GM19438 (cell line): ENCODE results near the gene UGCG.
"Not testable (repeated sequence)": the region's sequence is repeated elsewhere in the genome, so short reads cannot be mapped to it uniquely, and the experiment has no call there.

ENCODE experiments used
- ATAC-seq: cut with Tn5 transposase; IDR thresholded peaks from one replicate; pipeline ENCODE4 v1.9.1; 2021; ENCODE audit warnings: low read depth; ENCODE audit not compliant: unreplicated experiment

The UGCG gene

GRCh38 chr9:111886983-111887718 lies 9.5 kb upstream of the UGCG start:
- ATAC-seq = no peak

- no peak for ATAC-seq
These were observed 6.3 kb upstream of the UGCG start for GRCh38 chr9:111890334-111890733.

- ATAC-seq = not testable (repeated sequence)
These were observed 5.7 kb upstream of the UGCG start for GRCh38 chr9:111890867-111891266.

DNA sequence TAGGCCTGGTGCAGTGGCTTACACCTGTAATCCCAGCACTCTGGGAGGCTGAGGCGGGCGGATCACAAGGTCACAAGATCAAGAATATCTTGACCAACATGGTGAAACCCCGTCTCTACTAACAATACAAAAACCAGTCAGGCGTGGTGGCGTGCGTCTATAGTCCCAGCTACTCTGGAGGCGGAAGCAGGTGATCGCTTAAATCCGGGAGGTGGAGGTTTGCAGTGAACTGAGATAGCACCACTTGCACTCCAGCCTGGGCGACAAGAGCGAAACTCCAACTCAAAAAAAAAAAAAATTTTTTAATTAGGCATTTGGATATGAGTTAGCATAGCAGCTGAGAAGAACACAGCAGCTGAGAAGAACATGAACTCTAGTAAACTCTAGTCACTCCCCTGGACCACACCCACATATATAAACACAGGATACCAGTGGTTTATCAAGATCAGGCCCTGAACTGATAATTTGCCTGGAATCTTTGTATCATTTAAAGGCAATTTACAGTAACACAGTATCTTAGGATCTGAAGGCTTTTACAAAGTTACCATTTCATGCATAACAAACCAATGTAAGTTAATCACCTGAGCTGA lies 4.6 kb upstream of the UGCG start:
- ATAC-seq = peak; percentile 66

DNA sequence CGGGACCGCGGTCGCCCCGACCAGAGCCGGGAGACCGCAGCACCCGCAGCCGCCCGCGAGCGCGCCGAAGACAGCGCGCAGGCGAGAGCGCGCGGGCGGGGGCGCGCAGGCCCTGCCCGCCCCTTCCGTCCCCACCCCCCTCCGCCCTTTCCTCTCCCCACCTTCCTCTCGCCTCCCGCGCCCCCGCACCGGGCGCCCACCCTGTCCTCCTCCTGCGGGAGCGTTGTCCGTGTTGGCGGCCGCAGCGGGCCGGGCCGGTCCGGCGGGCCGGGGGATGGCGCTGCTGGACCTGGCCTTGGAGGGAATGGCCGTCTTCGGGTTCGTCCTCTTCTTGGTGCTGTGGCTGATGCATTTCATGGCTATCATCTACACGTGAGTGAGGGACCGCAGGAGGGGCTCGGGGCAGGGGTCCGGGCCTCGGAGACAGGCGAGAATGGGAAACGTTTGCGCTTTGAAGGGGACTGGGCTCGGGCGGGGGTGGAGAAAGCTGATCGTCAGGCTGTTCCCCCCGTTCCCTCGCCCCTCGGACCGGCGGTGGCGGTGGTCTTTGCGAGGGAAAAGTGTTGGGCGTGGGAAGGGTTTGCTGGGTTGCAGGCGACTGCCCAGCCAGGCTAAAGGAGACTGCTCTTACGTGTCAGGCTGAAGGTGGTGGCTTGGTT lies 457 bp downstream of the UGCG start:
- ATAC-seq = peak; percentile 25

GRCh38 chr9:111897601-111898137 lies 1.1 kb downstream of the UGCG start:
- ATAC-seq = peak; percentile 32

GRCh38 chr9:111898331-111899096 lies 1.9 kb downstream of the UGCG start:
- ATAC-seq = no peak

DNA sequence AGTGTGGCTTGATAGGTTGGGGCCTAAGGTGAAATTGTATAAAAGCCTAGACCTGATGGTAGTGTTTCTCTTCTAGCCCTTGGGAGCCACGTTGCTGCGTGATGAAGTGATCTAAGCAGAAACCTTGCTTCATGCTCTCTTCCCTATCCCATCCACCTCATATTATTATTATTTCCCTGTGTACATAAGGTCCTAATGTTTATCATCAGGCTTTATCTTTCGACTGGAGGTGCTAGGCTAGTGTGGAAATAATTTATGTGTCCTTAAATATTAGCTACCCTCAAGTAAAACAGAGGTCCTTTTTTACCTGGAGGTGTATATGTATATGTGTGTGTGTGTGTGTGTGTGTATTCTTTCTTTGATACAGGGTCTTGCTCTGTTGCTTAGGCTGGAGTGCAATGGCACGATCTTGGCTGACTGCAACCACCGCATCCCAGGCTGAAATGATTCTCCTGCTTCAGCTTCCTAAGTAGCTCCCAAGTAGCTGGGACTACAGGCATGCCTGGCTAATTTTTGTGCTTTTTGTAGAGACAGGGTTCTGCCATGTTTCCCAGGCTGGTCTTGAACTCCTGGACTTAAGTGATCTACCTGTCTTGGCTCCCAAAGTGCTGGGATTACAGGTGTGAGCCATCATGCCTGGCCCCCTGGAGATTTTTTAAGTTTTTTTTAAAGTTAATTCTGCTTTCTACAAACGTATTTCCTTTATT lies 3.7 kb downstream of the UGCG start:
- ATAC-seq = no peak

DNA sequence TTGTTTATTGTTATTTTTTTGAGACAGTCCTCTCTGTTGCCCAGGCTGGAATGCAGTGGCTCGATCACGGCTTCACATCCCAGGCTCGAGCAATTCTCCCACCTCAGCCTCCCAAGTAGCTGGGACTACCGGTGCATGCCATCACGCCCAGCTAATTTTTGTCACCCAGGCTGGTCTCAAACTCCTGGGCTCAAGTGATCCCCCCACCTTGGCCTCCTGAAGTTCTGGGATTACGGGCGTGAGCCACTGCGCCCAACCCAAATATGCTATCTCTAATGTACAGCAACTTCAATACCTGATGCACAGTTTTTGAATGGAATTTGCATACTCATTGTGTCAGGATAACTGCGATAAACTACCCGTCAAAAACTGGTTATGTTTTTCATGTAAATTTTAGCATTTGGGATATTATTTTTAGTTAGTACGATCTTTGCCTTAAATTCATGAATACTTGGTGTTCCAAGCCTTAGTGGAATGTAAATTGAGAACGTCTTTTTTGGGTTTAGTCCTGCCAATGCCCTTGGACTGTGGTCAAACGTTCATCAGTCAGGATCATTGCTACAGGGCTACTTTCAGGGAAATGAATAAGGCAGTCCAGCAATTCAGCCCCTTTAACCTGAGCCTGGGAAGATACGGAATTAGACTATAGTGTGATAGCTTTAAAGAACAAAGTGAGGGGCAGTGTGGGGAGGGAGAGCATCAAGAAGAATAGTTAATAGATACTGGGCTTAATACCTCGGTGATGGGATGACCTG lies 4.4 kb downstream of the UGCG start:
- no peak for ATAC-seq

GRCh38 chr9:111902391-111903139 lies 6.0 kb downstream of the UGCG start:
- ATAC-seq = no peak

DNA sequence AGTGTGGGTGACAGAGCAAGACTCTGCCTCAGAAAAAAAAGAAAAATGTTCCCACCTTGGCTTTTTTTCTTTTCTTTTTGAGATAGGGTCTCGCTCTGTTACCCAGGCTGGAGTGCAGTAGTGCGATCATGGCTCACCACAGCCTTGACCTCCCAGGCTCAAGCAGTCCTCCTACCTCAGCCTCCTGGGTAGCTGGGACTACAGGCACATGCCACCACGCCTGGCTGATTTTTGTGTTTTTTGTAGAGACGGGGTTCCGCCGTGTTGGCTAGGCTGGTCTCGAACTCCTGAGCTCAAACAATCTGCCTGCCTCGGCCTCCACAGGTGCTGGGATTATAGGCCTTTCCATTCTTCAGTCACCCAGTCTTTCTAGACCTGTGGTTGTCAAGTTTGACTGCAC lies 6.9 kb downstream of the UGCG start:
- ATAC-seq = not testable (repeated sequence)

DNA sequence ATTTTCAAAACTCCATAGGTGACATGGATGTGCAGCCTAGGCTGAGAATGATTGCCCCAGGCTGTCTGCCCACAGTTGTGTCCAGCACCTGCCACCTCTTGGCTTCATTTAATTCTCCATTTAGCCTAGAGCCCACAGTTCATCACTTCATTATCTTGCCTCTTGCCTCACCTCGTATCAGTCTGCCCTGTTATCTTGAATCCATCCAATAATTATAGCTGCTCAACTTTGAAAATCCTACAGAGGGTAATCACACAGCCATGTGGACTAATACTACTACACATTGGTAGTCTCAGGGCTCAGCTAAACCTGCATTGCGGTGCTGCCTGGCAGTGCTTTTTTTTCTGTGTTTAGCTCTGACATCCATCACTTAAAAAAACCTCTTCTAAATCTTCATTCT lies 7.4 kb downstream of the UGCG start:
- ATAC-seq = no peak

DNA sequence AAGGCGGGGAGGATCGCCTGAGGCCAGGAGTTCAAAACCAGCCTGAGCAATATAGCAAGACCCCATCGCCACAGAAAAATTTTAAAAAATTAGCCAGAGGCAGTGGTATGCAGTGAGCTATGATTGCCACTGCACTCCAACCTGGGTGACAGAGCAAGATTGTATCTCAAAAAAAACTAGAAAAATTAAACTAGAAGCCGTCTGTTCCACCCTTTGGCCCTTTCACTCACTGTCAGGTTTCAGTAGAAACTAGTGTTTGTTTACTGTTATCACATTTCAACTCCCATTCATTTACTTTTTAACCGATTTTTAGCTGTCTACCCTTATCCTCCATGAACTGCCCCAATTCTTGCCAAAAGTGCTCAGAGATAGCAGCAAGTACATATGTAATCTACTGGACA lies 8.3 kb downstream of the UGCG start:
- ATAC-seq = no peak

DNA sequence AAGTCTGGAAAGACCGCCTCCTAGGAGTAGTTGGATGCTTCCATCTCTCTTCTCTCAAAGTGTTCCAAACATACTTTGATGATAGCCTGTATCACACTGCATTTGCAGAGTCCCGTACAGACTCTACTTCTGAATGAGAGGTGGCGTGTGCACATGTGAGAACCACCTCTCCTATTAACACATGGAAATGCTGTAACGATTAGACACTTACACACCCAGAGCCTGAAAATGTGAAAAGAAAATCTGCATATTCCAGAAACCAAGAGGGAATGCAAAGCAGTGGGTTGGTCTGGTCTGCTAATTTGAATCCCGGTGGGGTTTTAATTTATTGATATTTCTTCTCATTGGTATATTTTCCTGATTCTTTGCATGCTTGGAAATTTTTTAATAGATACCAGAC lies 10.5 kb downstream of the UGCG start:
- ATAC-seq = no peak

DNA sequence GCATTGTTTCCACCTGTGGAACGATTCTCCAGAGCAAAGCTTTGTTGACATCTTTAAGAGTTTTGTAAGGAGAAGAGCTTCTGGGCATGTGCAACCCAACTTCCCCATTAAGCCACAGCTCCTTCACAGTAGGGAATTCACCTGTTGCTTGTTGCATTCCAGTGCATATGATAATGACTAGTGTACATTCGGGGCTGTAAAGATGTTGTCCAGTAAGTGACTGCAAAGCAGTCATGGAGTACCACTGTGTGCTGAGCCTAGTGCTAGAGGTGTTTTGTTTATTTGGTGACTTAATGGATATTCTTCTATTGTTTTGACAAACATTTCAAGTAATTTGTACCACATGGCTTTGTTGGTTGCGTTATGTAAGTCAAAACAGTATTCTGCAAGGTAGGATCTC lies 12.8 kb downstream of the UGCG start:
- no peak for ATAC-seq

- ATAC-seq = no peak
These were observed 13.8 kb downstream of the UGCG start for GRCh38 chr9:111910428-111910827.

DNA sequence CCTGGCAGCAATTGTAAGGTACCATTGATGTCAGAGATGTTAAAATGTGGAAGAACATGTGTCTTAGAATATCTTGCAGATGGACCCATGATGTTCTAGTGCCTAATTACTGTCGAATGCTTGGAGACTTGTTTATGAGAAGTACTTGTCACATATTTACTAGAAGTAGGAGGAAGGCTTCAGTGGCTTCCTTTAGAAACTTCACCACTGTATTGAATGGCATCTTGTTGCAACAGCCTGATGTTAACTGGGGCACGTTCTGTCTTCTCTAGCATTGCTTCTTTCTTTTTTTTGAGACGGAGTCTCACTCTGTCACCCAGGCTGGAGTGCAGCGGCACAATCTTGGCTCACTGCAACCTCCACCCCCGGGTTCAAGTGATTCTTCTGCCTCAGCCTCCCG lies 16.5 kb downstream of the UGCG start:
- no peak for ATAC-seq

GRCh38 chr9:111914749-111915424 lies 18.3 kb downstream of the UGCG start:
- ATAC-seq = no peak

- ATAC-seq = no peak
These were observed 18.8 kb downstream of the UGCG start for GRCh38 chr9:111915425-111915758.
